Bronchus fibroblast of lung (primary cell): ENCODE results near the gene RSRP1. TPM values are rescaled to one million over a fixed set of nuclear protein-coding genes. Genes with fewer than 3 reads are reported as not detected.

Source experiments
- total RNA-seq: library from RNA; depleted of rRNA; stranded (reverse); fragments of >200 nt; gene quantifications from 2 replicates; pipeline ENCODE4 v1.2.3, GENCODE V29; 2015

Gene RSRP1
- total RNA-seq, result 40.0 and 49.6 TPM in 2 replicates

GRCh38 chr1:25247024-25247828 is at the start of gene RSRP1:
TSS of gene RSRP1 (minus strand) at chr1:25247454. CDS start at chr1:25246963, 491 bp downstream.

GRCh38 chr1:25272238-25272637 is 25.0 kb upstream of the RSRP1 start, which contains the start of gene RHD:
TSS of gene RHD (plus strand) at chr1:25272509. CDS start at chr1:25272548, 39 bp downstream.

DNA sequence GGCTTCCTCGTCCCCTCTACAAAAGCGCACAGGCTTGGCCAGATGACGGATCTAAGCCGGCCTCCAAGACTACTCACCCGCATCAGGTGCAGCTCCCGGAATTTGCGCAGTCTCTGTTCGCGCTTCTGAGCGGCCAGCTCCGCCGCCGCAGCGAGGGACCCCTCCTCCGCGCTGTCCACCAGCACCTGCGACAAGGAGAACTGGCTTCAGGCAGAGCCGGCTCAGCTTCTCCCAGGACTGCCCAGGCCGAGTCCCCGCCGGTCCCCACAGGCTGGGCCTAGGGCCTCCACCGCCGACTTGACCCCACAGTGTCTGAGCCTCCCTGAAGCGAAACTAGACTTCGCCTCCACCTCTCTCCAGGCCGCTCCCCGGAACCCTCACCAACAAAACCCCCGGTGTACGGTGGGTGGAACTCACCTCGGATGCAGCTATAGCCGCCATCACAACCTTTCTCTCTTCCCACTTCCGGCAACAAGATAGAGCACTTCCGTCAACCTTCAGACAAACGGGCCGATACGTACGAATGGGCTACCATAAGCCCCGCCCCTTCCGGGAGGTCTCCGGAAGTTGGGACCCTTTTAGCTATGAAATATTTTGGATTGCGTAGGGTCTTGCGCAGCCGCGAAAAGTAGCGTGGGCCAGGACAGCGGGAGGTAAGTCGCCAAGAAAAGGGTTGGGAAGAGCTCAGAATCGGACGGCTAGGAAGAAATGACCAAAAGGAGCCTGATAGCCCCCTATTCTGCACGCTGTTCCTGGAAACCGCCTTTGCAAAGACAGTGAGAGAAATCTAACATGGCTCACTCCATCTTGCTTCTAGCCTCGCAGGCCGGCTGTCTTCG is 15.0 kb downstream of the RSRP1 start, which contains the start of gene SYF2:
SYF2 (minus strand) TSS at position 476 of the 839 bp plus-strand sequence; CDS start at position 441, 35 bp downstream.

Other genes starting within 250 kb of the RSRP1 start
- 21.0 and 30.6 TPM in 2 replicates for gene SYF2, start 15.0 kb downstream of the RSRP1 start, total RNA-seq
- gene RHD, start 25.1 kb upstream of the RSRP1 start, total RNA-seq, result under 0.01 TPM in 1 of 2 replicates, not detected in the other
- 73.1 and 80.4 TPM in 2 replicates for gene TMEM50A, start 90.9 kb upstream of the RSRP1 start, total RNA-seq
- 0.15 and 0.50 TPM in 2 replicates for gene RHCE, start 173.4 kb upstream of the RSRP1 start, total RNA-seq
- 7.9 and 8.9 TPM in 2 replicates for gene MACO1, start 183.4 kb upstream of the RSRP1 start, total RNA-seq